Neuron (in vitro differentiated cells): ENCODE data around the gene CCDC88C.

ENCODE experiments used
- H2AFZ ChIP-seq: one replicate; pipeline ENCODE4 v1.6.1; 2013; ENCODE audit warnings: low read depth, mild to moderate bottlenecking, inconsistent platforms, low read length, moderate library complexity
- H3K27me3 ChIP-seq: one replicate; pipeline ENCODE4 v1.6.1; 2013; ENCODE audit warnings: low read length; ENCODE audit not compliant: insufficient read depth
- H3K36me3 ChIP-seq: one replicate; pipeline ENCODE4 v1.6.1; 2013; ENCODE audit warnings: low read length; ENCODE audit not compliant: insufficient read depth
- H3K4me1 ChIP-seq: one replicate; pipeline ENCODE4 v1.6.1; 2013; ENCODE audit warnings: low read length; ENCODE audit not compliant: insufficient read depth
- H3K4me3 ChIP-seq: 2 replicates; pipeline ENCODE4 v1.5.1; 2013; ENCODE audit warnings: mild to moderate bottlenecking, low read length, moderate library complexity
- H3K9me3 ChIP-seq: one replicate; pipeline ENCODE4 v1.6.1; 2013; ENCODE audit warnings: low read length

CCDC88C gene

GRCh38 chr14:91310606-91311283 is 106.9 kb downstream of the CCDC88C start:
- H3K27me3 ChIP-seq = no peaks in the 10 kb centered on the region
- H3K4me1 ChIP-seq = no peaks in the 10 kb centered on the region
- H3K4me3 ChIP-seq = no peak overlapping the region
- H3K36me3 ChIP-seq = peaks cover 86% of the 10 kb centered on the region
- H3K9me3 ChIP-seq = peaks cover 23% of the 10 kb centered on the region
- no peak overlapping the region for H2AFZ ChIP-seq

GRCh38 chr14:91309756-91310280 is 107.8 kb downstream of the CCDC88C start:
- Histone ChIP-seq H3K36me3 (peaks cover 84% of the 10 kb centered on the region), H3K27me3 (no peaks in the 10 kb centered on the region), H3K4me1 (no peaks in the 10 kb centered on the region), H3K9me3 (peaks cover 18% of the 10 kb centered on the region), H2AFZ (no peak overlapping the region), H3K4me3 (no peak overlapping the region)

DNA sequence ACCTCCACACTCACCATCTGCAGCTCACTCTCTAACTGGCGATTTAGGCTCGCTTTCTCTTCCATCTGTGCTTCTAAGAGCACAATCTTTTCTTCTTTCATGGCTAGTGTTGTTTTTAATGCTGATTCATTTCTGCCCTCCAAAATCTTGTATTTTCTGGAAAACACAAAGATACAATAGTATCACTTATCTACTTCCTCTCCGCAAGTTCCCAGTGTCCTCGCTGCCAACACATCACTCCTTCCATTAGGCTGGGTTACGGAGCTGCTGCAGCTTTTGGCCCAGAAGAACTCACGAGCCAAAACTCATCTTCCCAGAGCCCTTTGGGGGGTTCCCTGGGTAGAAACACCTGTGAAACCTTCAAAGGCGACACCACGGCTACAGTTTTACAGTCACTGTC is 109.3 kb downstream of the CCDC88C start:
- peaks cover 5% of the 10 kb centered on the region for H3K9me3 ChIP-seq
- no peak overlapping the region for H2AFZ ChIP-seq
- peaks cover 79% of the 10 kb centered on the region for H3K36me3 ChIP-seq
- no peaks in the 10 kb centered on the region for H3K4me1 ChIP-seq
- no peak overlapping the region for H3K4me3 ChIP-seq
- H3K27me3 ChIP-seq = no peaks in the 10 kb centered on the region

- H3K36me3 ChIP-seq = peaks cover 73% of the 10 kb centered on the region
- no peaks in the 10 kb centered on the region for H3K27me3 ChIP-seq
- H3K4me3 ChIP-seq = no peak overlapping the region
Measured at GRCh38 chr14:91307652-91308051, 110.0 kb downstream of the CCDC88C start.

GRCh38 chr14:91307046-91307445 is 110.6 kb downstream of the CCDC88C start:
- H2AFZ ChIP-seq = no peak overlapping the region
- no peaks in the 10 kb centered on the region for H3K9me3 ChIP-seq
- H3K4me1 ChIP-seq = no peaks in the 10 kb centered on the region
- H3K4me3 ChIP-seq = no peak overlapping the region
- no peaks in the 10 kb centered on the region for H3K27me3 ChIP-seq
- peaks cover 74% of the 10 kb centered on the region for H3K36me3 ChIP-seq

More at GRCh38 chr14:91307652-91308051, 110.0 kb downstream of the CCDC88C start:
- Histone ChIP-seq H2AFZ (no peak overlapping the region), H3K9me3 (no peaks in the 10 kb centered on the region), H3K4me1 (no peaks in the 10 kb centered on the region)

DNA sequence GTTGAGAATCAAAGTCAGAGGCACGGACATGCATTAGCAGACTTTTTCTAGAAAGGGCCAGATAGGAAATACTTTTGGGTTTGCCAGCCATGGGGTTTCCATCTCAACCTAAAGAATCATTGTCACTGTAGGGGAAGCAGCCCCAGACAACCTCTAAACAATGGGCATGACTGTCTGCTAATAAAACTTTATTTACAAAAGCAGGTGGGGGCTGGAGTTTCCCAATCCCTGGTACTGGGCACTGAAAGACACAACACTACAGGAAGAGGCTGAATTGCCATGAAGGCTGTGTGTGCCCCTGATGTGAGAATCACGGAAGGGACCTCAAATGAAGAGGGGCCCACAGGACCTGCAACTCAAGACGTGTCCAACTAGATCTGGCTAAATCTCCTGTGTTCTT is 111.1 kb downstream of the CCDC88C start:
- H3K36me3 ChIP-seq = peaks cover 78% of the 10 kb centered on the region
- H2AFZ ChIP-seq = no peak overlapping the region

GRCh38 chr14:91305650-91306431 is 111.8 kb downstream of the CCDC88C start:
- Histone ChIP-seq H2AFZ (no peak overlapping the region), H3K4me1 (no peaks in the 10 kb centered on the region), H3K9me3 (no peaks in the 10 kb centered on the region), H3K27me3 (no peaks in the 10 kb centered on the region), H3K4me3 (no peak overlapping the region), H3K36me3 (peaks cover 77% of the 10 kb centered on the region)

More for the DNA sequence above, 111.1 kb downstream of the CCDC88C start:
- H3K4me3 ChIP-seq = no peak overlapping the region
- no peaks in the 10 kb centered on the region for H3K4me1 ChIP-seq
- H3K9me3 ChIP-seq = no peaks in the 10 kb centered on the region
- no peaks in the 10 kb centered on the region for H3K27me3 ChIP-seq

- Histone ChIP-seq H3K36me3 (peaks cover 82% of the 10 kb centered on the region), H3K4me1 (no peaks in the 10 kb centered on the region), H3K9me3 (no peaks in the 10 kb centered on the region), H3K27me3 (no peaks in the 10 kb centered on the region), H2AFZ (no peak overlapping the region), H3K4me3 (no peak overlapping the region)
Measured at GRCh38 chr14:91303924-91304229, 113.7 kb downstream of the CCDC88C start.

- no peak overlapping the region for H2AFZ ChIP-seq
- no peaks in the 10 kb centered on the region for H3K27me3 ChIP-seq
- H3K36me3 ChIP-seq = peaks cover 81% of the 10 kb centered on the region
Measured at GRCh38 chr14:91303091-91303923, 114.3 kb downstream of the CCDC88C start.

DNA sequence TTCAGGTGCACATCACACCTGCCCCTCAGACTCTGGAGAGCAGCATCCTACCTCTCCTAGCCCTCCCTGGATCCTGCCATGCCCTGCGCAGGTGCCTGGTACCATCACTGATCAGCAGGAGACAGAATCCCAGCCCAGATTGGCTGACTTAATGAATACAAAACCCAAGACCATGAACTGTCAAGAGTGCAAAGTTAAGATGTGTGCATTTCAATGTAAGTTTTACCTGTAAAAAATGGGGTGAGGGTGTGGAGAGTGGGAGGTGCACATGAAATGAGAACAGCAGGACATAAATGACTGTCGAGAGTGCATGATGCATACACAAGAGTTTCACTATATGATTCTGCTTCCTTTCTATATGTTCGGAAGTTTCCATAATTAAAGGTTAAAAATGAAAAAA is 115.2 kb downstream of the CCDC88C start:
- Histone ChIP-seq H3K9me3 (no peaks in the 10 kb centered on the region), H3K4me3 (no peak overlapping the region), H3K36me3 (peaks cover 76% of the 10 kb centered on the region), H3K4me1 (no peaks in the 10 kb centered on the region), H3K27me3 (no peaks in the 10 kb centered on the region), H2AFZ (no peak overlapping the region)

More at GRCh38 chr14:91303091-91303923, 114.3 kb downstream of the CCDC88C start:
- Histone ChIP-seq H3K4me3 (no peak overlapping the region), H3K9me3 (no peaks in the 10 kb centered on the region), H3K4me1 (no peaks in the 10 kb centered on the region)

- no peaks in the 10 kb centered on the region for H3K27me3 ChIP-seq
- H3K9me3 ChIP-seq = no peaks in the 10 kb centered on the region
- H3K36me3 ChIP-seq = peaks cover 76% of the 10 kb centered on the region
- no peak overlapping the region for H2AFZ ChIP-seq
- H3K4me1 ChIP-seq = no peaks in the 10 kb centered on the region
- H3K4me3 ChIP-seq = no peak overlapping the region
Measured at GRCh38 chr14:91300957-91301356, 116.7 kb downstream of the CCDC88C start.

GRCh38 chr14:91300283-91300895 is 117.2 kb downstream of the CCDC88C start:
- Histone ChIP-seq H3K27me3 (no peaks in the 10 kb centered on the region), H3K4me3 (no peak overlapping the region), H2AFZ (no peak overlapping the region), H3K4me1 (no peaks in the 10 kb centered on the region), H3K36me3 (peaks cover 76% of the 10 kb centered on the region), H3K9me3 (no peaks in the 10 kb centered on the region)
